Coronary artery (tissue), 2 donors: ENCODE measurements around the gene APAF1.

Experiments
- DNase-seq: peaks from one replicate; pipeline ENCODE4 v3.0.0-alpha.2; 2017; ENCODE audit warnings: low spot score
- H3K27ac ChIP-seq, 2 donors: fragments of 200-600 bp; sonication (generic); one replicate each; pipeline ENCODE4 v1.5.1; 2016 to 2019
- H3K4me3 ChIP-seq: fragments of 200-600 bp; sonication (generic); 2 replicates; pipeline ENCODE4 v1.5.1; 2016; ENCODE audit warnings: mild to moderate bottlenecking, moderate library complexity
- TF ChIP-seq, protein P1 (sequence below): fragments of 200-600 bp; sonication (generic); IDR thresholded peaks from one replicate; pipeline ENCODE4 v1.5.1; 2019; ENCODE audit warnings: antibody characterized with exemption

The APAF1 gene

DNA sequence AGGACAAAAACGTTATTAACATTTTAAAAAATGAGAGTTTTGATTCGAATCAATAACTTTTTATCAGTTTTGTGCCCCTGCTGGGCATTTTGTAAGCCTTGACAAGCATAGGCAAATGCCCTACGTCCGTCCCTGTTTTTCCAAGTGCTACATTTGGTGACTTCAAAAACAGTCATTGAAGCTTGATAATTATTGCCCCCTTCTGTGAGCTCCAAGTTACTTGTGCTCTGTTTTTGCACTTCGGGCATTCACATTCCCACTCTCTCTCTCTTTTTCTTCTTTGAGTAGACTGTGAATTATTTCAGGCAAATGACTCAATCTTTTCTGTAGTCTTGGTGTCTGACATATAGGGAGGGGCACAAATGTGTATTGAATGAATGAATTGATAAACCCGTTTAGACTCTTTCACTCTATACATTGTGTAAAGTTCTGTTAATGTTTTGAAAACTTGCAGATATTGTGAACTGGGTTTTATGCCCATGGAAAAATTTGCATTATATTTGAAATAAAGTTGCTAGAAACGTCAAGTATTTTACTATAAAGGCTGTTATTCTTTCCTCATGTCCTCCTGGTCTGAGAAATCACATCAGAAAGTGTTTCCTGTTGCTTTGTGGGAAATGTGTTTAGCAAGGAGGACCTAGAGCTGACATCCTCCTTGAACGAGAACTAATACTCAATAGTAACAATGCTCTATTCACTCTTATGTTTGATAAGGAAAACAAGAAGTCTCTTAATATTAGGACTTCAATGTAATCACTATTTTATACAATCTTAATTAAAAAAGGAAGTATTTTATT lies 1.4 kb downstream of the APAF1 start:
- DNase-seq = no peak
- Histone ChIP-seq H3K27ac (peak overlapping the region in 1 of 2 donors; percentile 11), H3K4me3 (peak overlapping the region; percentile 78)
- TF ChIP-seq, protein P1, sequence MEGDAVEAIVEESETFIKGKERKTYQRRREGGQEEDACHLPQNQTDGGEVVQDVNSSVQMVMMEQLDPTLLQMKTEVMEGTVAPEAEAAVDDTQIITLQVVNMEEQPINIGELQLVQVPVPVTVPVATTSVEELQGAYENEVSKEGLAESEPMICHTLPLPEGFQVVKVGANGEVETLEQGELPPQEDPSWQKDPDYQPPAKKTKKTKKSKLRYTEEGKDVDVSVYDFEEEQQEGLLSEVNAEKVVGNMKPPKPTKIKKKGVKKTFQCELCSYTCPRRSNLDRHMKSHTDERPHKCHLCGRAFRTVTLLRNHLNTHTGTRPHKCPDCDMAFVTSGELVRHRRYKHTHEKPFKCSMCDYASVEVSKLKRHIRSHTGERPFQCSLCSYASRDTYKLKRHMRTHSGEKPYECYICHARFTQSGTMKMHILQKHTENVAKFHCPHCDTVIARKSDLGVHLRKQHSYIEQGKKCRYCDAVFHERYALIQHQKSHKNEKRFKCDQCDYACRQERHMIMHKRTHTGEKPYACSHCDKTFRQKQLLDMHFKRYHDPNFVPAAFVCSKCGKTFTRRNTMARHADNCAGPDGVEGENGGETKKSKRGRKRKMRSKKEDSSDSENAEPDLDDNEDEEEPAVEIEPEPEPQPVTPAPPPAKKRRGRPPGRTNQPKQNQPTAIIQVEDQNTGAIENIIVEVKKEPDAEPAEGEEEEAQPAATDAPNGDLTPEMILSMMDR = no peak

DNA sequence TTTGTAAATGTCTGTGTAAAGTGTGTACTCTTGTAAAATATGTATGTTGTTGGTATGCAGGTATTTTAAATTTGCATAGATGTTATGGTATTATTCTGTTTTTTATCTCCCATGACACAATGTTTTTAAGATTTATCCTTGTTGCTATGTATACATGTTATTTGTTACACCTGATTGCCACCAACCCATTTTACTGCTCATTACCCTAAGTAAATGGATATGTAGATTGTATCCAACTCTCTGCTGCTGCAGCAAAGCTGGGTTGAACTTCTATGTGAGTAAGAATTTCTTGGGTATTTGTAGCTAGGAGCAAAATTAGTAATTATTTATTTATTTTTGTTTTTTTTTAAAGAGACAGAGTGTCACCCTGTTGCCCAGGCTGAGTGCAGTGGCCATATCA lies 6.2 kb downstream of the APAF1 start:
- no peak for DNase-seq
- TF ChIP-seq, protein P1 = no peak
- no peak overlapping the region for H3K4me3 ChIP-seq
- no peak overlapping the region for H3K27ac ChIP-seq

DNA sequence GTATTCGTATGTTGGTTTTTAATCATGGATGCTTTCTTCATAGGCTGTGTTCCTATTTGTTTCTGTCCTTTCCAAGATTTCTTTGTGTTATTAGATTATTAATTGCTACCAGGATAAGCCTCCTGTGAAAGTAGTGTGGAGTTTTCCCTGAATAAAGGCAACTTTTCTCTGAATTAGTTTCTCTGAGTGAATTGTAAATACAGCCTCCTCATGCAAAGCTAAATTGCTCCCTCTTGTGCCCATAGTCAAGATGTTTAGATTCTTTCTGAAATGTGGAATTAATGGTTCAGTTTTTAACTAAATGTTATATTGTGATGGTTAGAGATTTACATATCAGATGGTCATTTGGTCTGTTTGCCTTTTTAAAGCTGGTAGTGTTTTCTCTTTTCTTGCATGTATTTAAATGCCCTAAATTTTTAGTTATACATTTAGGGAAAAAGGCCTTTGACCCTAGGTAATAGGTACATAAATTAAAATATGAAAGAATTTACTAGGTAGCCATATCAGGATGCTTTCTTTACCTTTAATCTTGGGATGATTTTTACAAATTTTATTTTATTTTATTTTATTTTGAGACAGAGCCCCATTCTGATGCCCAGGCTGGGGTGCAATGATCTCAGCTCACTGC lies 8.9 kb downstream of the APAF1 start:
- TF ChIP-seq, protein P1 = peak; percentile 19
- no peak overlapping the region for H3K4me3 ChIP-seq
- no peak for DNase-seq
- H3K27ac ChIP-seq = no peak overlapping the region

DNA sequence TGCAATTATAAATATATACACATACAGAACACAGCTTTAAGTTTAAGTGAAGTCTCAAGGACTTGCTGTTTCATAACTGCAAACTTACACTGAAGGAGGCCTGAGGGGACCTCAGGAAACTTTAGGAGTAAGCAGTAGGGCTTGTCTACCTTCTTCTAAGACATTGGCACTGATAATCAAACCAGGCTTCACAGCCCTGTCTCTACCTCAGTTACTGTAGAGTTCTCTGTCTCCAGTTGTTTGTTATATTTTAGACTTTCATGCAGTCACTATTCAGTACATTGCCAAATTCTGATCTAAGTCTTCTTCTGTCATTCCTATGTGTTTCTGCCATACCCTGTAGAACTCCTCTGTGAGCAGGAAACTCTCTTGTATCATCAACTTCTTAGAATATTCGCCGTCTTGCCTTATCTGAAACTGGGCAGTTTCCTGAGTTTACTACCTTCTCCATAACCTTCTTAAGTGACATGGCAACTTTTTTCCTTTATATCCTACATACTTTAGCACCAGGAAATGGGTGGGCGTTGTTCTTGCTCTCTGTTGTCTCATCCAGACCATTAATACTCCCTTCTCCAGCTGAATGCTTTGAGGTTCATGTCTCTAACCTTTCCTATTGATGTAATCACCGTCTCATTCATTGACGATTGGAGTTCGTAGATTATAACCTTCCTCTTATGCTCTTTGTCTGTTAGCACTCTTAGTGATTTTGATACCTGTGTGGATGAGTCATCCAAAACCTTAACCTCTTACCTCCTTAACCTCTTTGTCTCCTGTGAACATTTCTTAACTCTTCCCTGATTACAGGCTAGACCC lies 11.4 kb downstream of the APAF1 start:
- TF ChIP-seq, protein P1 = no peak
- no peak for DNase-seq
- H3K27ac ChIP-seq = no peak overlapping the region
- no peak overlapping the region for H3K4me3 ChIP-seq

DNA sequence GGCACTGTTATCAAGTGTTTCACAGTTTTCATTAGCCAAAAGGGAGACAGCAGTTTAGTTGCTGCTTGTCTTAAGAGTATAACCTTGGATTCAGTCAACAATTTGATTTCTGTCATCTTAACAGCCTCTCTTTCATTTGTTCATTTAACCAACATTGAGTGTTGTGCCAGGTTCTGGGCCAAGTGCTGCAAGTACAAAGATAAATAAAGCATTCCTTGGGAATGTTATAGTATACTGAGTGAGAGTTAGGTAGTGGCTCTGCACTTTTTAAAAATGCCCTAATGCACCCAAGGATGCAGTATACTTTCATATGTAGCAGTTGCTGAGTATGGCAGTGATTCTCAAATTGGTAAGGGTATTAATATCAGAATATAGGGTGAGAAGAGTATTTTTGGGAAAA lies 15.4 kb downstream of the APAF1 start:
- no peak overlapping the region for H3K27ac ChIP-seq
- TF ChIP-seq, protein P1 = no peak
- DNase-seq = no peak
- no peak overlapping the region for H3K4me3 ChIP-seq

DNA sequence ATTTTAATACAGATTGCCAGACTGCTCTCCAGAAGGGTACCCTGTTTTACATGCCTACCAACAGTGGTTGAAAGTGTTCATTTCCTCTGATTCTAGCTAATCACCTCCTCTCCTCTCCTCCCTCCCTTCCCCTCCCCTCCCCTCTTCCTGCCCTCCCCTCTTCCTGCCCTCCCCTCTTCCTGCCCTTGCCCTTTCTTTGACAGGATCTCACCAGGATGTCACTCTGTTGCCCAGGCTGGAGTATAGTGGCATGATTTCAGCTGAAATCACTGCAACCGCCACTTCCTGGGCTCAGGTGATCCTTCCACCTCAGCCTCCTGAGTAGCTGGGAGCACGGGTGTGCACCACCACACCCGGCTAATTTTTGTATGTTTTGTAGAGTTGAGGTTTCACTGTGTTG lies 24.7 kb downstream of the APAF1 start:
- Histone ChIP-seq H3K27ac (no peak overlapping the region), H3K4me3 (no peak overlapping the region)
- TF ChIP-seq, protein P1 = no peak
- no peak for DNase-seq
